SK-N-SH (cell line): ENCODE data around the gene ITSN2.

Experiments used
- CHD2 ChIP-seq: fragments of 150-350 bp; IDR thresholded peaks from 2 replicates; pipeline ENCODE4 v1.6.1; 2018; ENCODE audit warnings: low read length; ENCODE audit not compliant: partially characterized antibody
- EP300 ChIP-seq, 2 experiments: IDR thresholded peaks; 2 replicates each; pipeline versions ENCODE4 v1.4.0 to v1.6.1; 2012; ENCODE audit warnings: borderline replicate concordance in 1 of 2, low read depth in 1 of 2, low read length in 1 of 2
- GATA2 ChIP-seq: sonication (generic); formaldehyde crosslinking; IDR thresholded peaks from 2 replicates; pipeline ENCODE4 v1.5.0; 2020; ENCODE audit warnings: mild to moderate bottlenecking, missing genetic modification reagents
- JUND ChIP-seq: IDR thresholded peaks from 2 replicates; pipeline ENCODE4 v1.4.0; 2012
- MEF2A ChIP-seq: IDR thresholded peaks from 2 replicates; pipeline ENCODE4 v1.4.0; 2012; ENCODE audit warnings: low read depth, borderline replicate concordance
- SMC3 ChIP-seq: IDR thresholded peaks from 2 replicates; pipeline ENCODE4 v1.6.1; 2012; ENCODE audit warnings: low read depth, low read length, improper control_type of control experiment
- YY1 ChIP-seq: IDR thresholded peaks from 2 replicates; pipeline ENCODE4 v1.4.0; 2012; ENCODE audit warnings: low read depth, mild to moderate bottlenecking
- TF ChIP-seq, protein P1 (sequence below): fragments of 200-600 bp; sonication (generic); IDR thresholded peaks from 2 replicates; pipeline ENCODE4 v1.6.1; 2017; ENCODE audit warnings: antibody characterized with exemption, mild to moderate bottlenecking, moderate library complexity
- TF ChIP-seq, protein P2 (sequence below): fragments of 150-350 bp; IDR thresholded peaks from 2 replicates; pipeline ENCODE4 v1.6.1; 2017; ENCODE audit warnings: antibody characterized with exemption, low read length, low read depth, borderline replicate concordance
- TF ChIP-seq, protein P3 (sequence below): IDR thresholded peaks from 2 replicates; pipeline ENCODE4; 2012
- TF ChIP-seq, protein P4 (sequence below): IDR thresholded peaks from 2 replicates; pipeline ENCODE4 v1.6.1; 2012; ENCODE audit warnings: mild to moderate bottlenecking, low read depth, low read length, moderate library complexity

DNA sequence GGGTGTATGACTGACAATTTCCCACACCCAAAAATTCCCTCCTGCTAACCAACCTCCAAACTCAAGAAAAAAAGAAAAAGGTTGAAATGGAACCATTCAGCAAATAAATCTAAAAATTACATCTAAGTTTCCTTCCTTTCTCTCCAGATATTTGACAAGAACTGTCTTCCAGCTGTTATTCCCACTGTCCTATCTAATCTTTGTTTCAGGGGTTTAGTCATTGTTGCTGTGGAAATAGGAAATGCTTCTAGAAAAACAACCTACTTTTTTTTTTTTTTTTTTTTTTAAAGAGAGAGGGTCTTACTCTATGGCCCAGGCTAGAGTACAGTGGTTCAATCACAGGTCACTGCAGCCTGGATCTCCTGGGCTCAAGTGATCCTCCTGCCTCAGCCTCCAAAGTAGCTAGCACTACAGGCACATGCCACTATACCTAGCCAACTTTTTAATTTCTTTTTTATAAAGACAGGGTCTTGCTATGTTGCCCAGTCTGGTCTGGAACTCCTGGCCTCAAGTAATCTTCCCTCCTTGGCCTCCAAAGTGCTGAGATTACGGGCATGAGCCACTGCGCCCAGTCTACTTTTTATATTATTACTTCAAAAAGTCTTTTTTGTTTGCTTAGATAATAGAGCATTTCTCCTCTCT, 88.1 kb downstream of the ITSN2 start:
- TF ChIP-seq EP300 (IDR thresholded peaks at IDR 0.05; ENCODE audit: borderline replicate concordance in 1 of 2, low read depth in 1 of 2, low read length in 1 of 2) (no peak), YY1 (no peak), CHD2 (no peak), MEF2A (no peak), JUND (no peak), SMC3 (no peak), GATA2 (CRISPR knock-in tag) (no peak)
- TF ChIP-seq, protein P1, sequence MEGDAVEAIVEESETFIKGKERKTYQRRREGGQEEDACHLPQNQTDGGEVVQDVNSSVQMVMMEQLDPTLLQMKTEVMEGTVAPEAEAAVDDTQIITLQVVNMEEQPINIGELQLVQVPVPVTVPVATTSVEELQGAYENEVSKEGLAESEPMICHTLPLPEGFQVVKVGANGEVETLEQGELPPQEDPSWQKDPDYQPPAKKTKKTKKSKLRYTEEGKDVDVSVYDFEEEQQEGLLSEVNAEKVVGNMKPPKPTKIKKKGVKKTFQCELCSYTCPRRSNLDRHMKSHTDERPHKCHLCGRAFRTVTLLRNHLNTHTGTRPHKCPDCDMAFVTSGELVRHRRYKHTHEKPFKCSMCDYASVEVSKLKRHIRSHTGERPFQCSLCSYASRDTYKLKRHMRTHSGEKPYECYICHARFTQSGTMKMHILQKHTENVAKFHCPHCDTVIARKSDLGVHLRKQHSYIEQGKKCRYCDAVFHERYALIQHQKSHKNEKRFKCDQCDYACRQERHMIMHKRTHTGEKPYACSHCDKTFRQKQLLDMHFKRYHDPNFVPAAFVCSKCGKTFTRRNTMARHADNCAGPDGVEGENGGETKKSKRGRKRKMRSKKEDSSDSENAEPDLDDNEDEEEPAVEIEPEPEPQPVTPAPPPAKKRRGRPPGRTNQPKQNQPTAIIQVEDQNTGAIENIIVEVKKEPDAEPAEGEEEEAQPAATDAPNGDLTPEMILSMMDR, result no peak
- TF ChIP-seq, protein P2, sequence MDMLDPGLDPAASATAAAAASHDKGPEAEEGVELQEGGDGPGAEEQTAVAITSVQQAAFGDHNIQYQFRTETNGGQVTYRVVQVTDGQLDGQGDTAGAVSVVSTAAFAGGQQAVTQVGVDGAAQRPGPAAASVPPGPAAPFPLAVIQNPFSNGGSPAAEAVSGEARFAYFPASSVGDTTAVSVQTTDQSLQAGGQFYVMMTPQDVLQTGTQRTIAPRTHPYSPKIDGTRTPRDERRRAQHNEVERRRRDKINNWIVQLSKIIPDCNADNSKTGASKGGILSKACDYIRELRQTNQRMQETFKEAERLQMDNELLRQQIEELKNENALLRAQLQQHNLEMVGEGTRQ, result no peak
- TF ChIP-seq, protein P3, sequence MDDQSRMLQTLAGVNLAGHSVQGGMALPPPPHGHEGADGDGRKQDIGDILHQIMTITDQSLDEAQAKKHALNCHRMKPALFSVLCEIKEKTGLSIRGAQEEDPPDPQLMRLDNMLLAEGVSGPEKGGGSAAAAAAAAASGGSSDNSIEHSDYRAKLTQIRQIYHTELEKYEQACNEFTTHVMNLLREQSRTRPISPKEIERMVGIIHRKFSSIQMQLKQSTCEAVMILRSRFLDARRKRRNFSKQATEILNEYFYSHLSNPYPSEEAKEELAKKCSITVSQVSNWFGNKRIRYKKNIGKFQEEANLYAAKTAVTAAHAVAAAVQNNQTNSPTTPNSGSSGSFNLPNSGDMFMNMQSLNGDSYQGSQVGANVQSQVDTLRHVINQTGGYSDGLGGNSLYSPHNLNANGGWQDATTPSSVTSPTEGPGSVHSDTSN, result no peak
- TF ChIP-seq, protein P4, sequence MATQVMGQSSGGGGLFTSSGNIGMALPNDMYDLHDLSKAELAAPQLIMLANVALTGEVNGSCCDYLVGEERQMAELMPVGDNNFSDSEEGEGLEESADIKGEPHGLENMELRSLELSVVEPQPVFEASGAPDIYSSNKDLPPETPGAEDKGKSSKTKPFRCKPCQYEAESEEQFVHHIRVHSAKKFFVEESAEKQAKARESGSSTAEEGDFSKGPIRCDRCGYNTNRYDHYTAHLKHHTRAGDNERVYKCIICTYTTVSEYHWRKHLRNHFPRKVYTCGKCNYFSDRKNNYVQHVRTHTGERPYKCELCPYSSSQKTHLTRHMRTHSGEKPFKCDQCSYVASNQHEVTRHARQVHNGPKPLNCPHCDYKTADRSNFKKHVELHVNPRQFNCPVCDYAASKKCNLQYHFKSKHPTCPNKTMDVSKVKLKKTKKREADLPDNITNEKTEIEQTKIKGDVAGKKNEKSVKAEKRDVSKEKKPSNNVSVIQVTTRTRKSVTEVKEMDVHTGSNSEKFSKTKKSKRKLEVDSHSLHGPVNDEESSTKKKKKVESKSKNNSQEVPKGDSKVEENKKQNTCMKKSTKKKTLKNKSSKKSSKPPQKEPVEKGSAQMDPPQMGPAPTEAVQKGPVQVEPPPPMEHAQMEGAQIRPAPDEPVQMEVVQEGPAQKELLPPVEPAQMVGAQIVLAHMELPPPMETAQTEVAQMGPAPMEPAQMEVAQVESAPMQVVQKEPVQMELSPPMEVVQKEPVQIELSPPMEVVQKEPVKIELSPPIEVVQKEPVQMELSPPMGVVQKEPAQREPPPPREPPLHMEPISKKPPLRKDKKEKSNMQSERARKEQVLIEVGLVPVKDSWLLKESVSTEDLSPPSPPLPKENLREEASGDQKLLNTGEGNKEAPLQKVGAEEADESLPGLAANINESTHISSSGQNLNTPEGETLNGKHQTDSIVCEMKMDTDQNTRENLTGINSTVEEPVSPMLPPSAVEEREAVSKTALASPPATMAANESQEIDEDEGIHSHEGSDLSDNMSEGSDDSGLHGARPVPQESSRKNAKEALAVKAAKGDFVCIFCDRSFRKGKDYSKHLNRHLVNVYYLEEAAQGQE, result no peak
